Omental fat pad (tissue), 4 donors: ENCODE results near the gene TMEM51. TPM values are rescaled to one million over a fixed set of nuclear protein-coding genes. Genes with fewer than 3 reads are reported as not detected.

Source experiments
- ATAC-seq: fragments of 150-250 bp; one replicate; pipeline ENCODE4 v1.9.1; 2016; ENCODE audit warnings: mild to moderate bottlenecking, moderate library complexity; ENCODE audit not compliant: low FRiP score
- DNase-seq: peaks from one replicate; pipeline ENCODE4 v3.0.0-alpha.2; 2019; ENCODE audit warnings: low spot score
- CTCF ChIP-seq, 3 donors: fragments of 450-650 bp; IDR thresholded peaks; one replicate each; pipeline ENCODE4 v1.5.1; 2016 to 2017; ENCODE audit warnings: antibody characterized with exemption in 3 of 3, mild to moderate bottlenecking in 3 of 3, moderate library complexity in 2 of 3
- total RNA-seq, 4 donors: library from RNA; depleted of rRNA; stranded (reverse); fragments of >200 nt; gene quantifications; one replicate each; pipeline ENCODE4 v1.1.0, GENCODE V29; 2016

The TMEM51 gene
- total RNA-seq, 4 donors from 2014 or later = 3.3 to 8.6 (median 4.4) TPM

GRCh38 chr1:15249081-15249480 lies 95.5 kb downstream of the TMEM51 start:
- ATAC-seq = no peak
- no peak for TF ChIP-seq CTCF (IDR thresholded peaks at IDR 0.05)
- DNase-seq = no peak

- TF ChIP-seq CTCF (IDR thresholded peaks at IDR 0.05) = no peak
- DNase-seq = no peak
- ATAC-seq = no peak
Measured at GRCh38 chr1:15251857-15252835, 98.6 kb downstream of the TMEM51 start.

GRCh38 chr1:15254559-15254958 lies 101.0 kb downstream of the TMEM51 start:
- DNase-seq = no peak
- no peak for TF ChIP-seq CTCF (IDR thresholded peaks at IDR 0.05)
- no peak for ATAC-seq

GRCh38 chr1:15255582-15256149 lies 102.1 kb downstream of the TMEM51 start:
- ATAC-seq (no peak), DNase-seq (no peak)
- TF ChIP-seq CTCF (IDR thresholded peaks at IDR 0.05) = no peak

- no peak for TF ChIP-seq CTCF (IDR thresholded peaks at IDR 0.05)
- DNase-seq (no peak), ATAC-seq (no peak)
Measured at GRCh38 chr1:15256584-15256983, 103.0 kb downstream of the TMEM51 start.

GRCh38 chr1:15257309-15257708 lies 103.8 kb downstream of the TMEM51 start:
- DNase-seq (no peak), ATAC-seq (no peak)
- no peak for TF ChIP-seq CTCF (IDR thresholded peaks at IDR 0.05)
